ENCODE data around the gene TAPT1. TPM values are rescaled to one million over a fixed set of nuclear protein-coding genes. Genes with fewer than 3 reads are reported as not detected.
A peak's percentile ranks its signal among the peaks of the same experiment; 100 is the strongest.
"Not testable (repeated sequence)": the region's sequence is repeated elsewhere in the genome, so short reads cannot be mapped to it uniquely, and the experiment has no call there.

TAPT1 gene
- polyA plus RNA-seq, 3 donors = 30.9 to 44.8 (median 42.7) TPM

DNA sequence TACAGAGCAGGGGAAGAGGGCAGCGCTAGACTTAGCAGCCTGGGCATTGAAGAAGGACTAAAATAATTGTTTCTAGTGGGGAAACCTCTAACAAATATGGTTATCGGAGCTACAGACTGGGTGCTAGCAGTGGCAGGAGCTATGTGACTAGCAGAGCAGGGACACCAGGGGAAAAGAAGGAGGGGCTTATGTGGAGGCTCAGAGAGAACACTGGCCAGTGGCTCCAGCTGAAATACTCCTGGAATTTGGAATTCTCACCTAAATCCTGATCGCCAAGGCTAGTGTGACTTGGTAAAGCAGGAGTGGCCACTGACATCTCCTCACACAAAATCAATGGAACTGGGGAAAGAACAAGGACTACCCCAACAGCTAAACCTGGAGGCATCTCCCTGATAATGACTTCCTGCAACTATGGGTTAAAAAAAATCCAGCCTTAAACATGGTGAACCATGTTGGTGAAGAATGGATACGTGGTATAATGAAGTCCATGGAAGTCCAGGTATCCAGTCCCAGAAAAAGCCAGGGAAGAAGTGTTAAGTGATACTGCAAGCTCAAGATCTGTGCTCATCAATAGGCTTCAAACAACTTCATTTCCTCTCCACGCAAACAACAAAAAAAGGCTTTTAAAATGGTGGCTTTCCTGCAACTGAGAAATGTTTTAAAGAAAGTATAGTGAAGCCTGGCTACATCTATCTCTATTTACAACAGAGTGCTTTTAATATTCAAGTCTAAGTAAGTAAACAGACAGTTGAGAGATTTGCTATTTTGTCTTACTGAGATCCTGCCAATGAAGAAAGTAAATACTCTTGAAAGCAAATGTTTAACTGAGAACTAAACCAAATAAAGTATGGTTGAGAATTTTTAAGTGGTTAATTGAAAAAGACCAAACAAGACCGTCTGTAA, 1.8 kb downstream of the TAPT1 start:
- no peak for DNase-seq

DNA sequence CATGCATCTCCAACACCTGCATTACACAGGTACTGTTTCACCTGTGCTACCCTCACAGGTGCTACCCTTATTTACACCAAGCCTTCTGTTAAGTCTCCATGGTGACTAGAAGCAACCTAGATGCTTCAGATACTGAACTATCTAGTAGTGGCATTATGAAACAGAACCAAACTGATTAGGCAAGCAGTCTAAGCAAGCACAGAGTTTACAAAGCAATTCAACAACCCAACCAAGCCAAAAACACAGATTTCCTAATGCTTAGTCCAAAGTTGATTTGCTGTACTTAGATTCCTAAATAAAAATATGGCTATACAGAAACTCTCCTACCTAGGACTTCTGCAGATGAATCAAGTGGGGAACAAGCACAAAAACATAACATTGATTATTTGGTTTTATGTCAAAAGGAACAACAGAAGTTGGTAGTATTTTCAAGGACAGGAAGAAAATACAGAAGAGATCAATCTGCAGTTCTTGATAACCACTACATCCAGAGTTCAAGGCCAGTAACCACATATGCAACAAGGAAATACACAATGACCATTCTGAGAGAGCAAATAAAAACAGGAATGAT, 3.2 kb downstream of the TAPT1 start:
- DNase-seq = no peak

DNA sequence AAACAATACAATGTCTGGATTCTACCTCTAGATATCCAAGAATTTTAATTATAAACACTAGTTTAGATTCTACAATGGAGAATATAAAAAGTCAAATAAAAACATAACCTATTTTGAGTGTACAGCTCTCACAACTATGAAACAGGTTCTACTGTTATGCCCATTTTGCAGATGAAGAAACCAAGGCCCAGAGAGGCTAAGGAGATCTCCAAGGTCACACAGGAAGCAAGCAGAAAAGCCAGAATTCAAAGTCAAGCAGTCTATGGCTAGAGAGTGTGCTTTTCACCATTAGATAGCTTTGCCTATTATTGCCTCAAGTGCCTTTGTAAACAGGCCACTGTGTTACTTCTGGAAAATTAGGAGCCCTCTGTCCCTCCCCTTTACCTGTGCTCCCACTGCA, 7.3 kb downstream of the TAPT1 start:
- no peak for DNase-seq

DNA sequence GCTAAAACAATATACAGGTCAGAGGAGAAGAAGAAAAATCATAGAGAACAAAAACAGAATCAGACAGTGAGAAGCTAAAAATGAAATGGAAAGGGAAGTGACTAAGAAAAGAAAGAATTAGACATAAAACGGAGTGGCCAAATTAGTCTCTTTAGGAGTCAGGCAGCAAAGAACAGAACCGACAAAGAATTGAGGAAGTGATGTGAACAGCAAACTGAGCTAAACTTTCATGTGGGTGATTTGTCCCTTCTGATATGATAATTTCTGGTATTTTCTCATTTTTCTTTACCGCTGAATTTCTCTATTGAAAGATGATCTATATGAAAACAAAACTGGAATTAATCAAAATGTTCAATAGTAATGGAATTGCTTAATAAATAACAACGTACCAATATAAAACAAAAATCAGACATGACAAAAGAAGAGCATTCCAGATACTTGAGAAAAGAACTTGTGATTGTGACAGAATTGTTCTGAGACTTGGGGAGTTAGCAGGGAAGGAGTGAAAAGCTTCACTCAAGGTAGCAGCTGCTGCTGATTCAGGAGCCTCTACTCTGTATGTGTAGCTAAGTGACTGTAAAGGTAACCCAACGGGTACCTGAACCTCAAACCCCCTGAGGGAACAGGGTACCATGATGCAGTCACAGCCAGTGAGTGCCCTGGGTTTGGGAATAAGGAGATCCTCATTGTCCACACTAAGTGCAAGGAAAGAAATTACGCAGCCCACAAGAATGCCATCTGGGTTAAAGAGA, 8.8 kb downstream of the TAPT1 start:
- no peak for DNase-seq

DNA sequence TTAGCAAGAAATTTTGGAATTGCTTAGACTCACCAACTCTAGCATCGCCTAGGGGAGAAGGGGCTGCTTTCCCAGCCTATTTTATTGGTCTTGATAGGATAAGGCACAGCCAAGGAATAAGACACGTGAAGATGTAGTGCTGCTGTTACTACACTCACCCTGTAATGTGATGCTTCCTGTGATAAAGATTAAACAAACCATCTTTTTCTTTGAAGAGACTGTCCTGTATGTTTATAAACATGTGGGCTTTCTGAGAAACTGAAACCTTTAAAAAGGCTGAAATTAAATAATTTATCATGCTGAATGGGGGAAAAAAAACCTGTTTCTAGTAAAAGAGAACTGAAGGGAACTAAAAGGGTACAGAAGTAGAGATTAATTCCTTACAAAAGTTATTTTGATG, 13.2 kb downstream of the TAPT1 start:
- no peak for DNase-seq

DNA sequence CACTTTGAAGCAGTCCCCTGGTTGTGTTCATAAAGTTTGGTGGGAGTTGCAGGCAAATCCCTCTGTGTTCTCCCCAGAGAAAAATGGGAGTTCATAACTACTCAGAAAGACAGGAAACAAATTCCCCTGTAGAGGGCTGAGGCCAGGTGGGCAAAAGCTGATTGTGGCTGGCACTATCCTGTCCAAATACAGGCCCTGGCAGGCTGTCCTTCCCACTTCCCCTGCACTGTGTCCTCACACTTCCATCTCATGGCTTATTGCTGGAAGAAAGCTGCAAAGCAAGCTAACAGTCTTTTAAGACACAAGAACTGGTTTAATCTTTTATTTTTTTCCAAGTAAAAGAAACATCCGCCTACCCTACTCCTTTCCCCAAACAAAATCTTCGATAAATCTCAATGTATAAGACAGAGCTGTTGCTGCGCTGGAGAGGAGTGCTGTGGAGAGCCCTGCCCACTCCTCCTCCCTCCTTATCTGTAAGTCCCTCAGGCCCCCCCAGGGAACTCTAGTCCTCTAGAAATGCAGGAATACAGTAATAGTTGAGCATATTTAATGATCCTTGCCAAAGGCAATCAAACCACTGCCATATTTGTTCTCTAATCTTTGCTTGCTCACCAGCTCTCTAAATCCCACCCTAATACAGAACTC, 14.0 kb downstream of the TAPT1 start:
- DNase-seq = no peak

DNA sequence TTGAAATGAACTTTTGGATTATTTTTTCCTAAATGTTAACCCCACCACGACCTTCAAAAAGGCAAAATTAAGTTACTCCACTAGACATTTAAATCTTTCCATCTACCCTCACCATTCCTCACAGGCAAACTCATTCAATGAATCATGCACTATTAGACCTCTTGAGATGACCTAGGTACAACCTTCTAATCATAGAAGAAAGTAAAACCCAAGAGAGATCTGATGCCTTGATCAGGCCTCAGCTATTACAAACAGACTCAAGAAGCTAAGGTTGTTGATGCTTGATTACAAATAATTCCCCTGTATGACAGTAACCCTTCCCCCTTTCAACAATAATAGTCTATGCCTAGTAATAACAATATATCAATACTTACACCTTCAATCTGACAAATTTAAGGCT, 18.9 kb downstream of the TAPT1 start:
- DNase-seq = no peak

DNA sequence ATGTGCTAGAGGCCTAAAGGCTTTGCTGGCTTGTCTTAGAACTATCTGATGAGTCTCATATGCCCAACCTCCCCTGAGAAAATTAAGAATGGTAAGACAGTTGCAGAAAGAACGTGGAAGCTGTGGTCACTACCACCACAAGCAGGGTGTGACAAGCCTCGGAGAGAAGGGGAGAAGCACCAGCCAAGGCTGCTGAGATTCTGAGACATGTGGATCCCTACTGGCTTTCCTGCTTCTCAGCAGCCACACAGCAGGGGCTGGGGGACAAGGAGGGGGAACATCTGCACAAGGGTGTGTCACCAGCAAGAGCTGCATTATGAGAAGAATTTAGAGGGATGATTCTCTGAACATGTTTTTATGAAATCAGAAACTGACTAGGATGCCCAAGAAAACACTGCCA, 19.4 kb downstream of the TAPT1 start:
- no peak for DNase-seq

DNA sequence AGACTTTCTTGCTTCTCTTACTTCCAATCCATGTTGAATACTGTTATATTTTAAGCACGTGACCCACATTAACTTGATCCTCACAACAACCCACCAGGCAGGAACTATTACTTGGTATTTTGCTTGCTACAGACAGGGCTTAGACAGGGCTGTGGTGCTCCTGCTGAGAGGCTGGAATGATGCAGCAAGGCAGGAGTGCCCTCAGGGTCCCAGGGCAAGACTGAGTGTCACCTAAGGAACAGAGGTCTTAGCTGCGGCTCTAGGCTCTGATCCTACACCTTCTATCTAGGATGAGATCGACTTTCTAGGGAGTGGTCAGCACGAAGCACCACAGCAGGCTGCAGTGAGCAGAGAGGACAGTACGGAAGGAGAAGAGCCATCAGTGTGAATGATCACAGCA, 20.0 kb downstream of the TAPT1 start:
- DNase-seq = no peak

DNA sequence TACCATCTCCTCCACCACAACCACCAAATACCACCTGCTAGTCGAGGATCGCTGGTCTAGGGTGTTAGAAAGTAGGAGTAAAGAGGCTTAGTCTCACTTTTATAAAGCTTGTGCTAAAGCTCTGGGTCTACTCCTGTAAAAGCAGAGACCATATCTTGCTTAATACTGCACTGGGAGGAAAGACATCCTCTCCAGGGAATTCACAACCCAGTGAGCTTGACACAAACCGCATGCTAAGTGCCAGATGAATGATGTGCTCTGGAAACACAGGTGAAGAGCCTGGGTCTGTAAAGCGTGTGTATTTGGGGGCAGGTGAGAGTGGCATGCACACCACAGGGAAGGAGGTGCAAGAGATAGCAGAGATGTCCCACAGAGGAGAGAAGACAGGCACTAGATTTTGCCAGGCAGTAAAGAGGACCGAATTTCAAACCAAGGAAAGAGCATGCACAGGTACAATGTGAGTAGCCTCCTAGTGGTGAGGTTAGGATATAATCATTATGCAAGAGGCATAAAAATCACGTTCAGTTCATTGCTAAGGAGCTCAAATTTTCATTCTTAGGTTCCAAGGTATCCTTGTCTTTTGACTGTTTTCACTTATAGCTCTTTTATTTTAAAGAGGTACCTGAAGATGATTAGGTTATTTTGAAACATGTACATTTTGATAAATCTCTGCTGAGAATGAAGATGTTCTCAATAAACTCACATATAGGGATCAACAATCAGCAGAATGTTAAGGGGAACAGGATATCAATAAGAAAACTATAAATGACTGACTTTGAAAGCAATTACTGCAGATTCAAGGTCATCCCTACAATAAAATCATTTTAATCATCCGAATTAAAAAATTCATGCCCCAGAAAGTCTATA, 20.7 kb downstream of the TAPT1 start:
- DNase-seq = no peak

DNA sequence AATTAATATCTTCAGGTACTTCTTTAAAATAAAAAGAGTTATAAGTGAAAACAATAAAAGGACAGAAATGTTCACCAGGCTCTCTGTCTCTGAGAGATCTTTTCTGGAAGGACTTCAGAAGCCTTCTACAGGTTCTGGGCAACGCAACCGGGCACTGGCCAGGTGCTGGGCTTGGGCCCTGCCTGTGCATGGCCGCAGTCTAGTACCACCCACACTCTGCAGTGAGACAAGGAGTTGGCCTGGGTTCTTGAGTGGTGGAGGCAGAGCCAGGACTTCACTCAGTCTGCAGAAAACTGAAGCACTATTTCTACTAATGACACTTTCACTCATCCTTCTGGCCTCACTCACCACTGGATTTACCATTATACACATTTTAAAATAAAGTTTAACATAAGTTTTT, 21.8 kb downstream of the TAPT1 start:
- no peak for DNase-seq

DNA sequence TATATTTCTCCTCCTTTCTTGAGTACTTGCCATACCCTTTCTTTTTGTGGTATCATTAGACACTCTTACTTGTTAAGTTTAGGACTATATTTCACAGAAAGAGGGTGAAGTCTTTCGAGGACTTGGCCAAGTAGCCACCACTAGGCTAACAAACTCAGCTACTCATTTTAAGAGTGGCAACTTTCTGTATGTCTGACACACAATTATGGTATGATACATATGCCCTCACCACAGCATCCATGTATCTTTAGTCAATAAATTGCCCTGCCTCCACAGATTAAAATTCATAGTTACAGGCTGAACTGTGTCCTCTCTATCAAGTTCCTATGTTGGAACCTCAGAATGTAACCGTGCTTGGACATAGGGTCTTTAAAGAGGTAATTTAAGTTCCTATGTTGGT, 23.2 kb downstream of the TAPT1 start:
- no peak for DNase-seq

DNA sequence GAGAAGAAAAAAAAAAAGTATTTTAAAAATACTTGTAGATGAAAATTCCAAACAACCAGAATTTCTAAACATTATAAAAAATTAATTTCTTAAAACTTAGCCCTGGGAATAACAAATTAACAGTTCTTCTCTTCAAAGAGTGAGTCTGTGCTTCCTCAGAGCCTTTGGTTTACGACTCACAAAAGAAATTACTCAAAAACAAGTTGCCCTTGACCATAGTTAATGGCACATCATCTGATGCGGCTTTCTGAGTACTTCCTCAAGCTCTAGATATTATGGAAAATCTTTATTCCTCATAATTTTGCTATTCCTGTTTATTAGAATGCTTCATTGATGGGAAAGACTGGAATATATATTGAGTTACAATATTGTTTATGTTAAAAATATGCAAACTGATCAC, 23.7 kb downstream of the TAPT1 start:
- DNase-seq = no peak

DNA sequence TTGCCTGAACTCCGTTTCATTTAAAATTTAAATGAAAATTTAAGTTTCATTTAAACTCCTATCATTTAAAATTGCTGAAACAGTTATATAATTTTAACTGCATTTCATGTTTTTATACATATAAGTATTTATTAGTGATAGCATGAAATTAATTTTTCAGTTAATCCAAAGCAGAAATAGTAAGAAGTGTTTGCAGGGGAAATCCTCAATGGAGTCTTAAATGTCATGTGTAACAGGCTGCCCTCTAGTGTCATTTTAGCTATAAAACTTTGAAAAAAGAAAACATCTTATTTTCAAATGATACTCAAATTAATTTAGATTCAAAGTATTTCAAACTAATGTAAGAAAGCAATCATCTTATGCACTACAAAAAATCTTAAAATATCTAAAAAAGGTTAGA, 27.2 kb downstream of the TAPT1 start:
- peak; percentile 20 for DNase-seq

DNA sequence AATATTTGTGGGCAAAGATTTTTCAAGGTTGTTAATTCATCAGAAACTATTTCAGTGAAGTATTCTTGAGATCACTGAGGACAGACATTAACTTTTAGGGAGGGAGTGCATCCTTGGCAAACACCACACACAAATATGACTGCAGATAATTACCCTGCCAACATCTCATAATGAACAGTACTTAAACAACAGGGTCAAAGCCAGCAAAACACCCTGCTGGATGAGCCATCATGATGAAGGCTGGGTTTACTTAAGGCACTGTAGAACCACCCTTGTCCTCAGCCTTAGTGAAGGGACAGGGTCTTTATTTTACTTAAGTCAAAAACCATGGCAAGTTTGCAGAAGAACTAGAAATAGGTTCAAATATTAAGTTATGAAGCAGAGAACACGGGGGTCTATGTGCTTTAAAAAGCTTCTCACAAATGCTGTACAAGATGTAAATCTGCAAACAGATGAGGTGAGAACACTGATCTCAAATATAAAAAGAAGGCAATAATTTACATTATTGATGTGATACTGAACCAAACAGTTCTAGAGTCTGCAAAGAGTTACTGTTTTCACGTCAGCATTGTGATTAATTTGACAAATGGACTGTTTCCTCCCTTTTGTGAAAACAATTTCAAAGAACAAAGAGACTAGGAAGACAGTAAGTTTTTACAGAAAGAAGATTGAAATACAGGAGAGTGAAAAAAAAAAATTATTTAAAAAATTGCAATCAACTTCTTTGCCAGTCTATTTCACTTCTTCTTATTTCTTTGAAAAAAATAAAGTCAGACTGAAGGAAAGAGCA, 28.2 kb downstream of the TAPT1 start:
- no peak for DNase-seq

DNA sequence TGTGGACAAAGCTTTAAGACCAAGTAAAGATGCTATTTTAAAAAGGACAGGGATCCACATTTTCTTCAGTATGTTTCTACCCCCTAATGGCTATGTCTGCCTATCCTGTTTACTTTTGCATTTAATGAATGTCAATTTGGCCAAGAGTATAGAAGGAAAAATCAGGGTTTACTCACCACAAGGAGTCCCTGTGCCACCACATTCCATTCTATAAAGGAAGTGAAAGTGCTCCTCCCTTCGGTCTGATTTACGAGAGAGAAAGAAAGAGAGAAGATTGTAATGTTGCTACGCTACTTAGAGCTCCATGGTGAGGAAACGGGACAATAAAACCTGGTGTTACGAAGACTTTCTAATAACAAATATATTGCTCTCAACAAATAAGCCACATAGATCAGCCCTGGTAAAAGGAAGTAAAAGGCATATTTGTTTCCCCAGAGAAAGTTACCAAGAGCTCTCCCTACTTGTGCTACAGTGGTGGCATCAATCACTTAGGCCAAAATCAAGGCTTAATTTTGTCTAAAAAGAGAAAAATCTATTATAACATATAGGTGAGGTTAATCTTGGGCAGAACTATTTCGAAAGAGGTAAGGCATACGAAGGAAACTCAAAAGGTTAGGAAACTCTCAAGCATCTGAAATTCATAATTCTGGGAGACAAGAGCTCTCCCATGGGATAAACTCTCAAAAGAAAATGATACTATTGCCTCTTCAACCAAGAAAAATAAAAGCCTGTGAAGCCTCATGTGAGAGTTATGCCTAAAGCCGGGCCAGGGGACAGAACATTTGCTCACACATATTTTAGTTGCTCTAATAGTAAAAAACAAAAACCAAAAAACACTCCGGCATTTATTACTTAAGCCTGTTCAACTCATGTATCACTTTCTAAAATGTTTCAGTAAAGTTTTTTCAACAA, 29.5 kb downstream of the TAPT1 start:
- DNase-seq = peak; percentile 74

DNA sequence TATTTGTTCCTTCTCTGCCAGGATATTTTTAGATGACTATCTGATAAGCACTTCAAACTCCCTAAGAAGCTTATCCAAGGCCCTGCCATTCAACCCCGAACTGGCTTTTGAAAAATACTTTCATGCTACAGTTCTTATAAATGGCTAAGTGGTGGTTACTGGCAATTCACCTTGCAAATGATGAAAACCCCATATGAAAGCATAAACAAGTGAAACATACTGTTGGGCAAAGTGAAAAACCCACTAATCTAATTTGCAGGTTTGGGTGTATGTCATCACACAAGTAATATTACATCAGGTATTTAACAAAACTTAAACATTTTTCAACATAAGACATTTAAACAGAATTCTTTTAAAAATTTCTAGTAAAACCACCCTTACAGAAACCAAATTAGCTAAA, 31.1 kb downstream of the TAPT1 start:
- no peak for DNase-seq

DNA sequence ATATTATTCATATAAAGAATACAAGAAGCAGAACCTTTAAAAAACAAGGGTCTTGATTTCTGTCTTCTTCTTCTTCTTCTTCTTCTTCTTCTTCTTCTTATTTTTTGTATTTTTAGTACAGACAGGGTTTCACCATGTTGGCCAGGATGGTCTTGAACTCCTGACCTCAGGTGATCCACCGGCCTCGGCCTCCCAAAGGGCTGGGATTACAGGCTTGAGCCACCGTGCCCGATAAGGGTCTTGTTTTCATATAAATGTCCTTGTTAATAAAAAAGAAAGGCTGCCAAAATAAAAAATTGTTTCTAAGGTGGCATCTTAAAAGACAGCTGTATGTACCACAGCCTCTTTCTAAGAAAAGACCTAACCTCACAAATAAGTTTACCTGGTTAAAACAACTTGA, 31.5 kb downstream of the TAPT1 start:
- not testable (repeated sequence) for DNase-seq

DNA sequence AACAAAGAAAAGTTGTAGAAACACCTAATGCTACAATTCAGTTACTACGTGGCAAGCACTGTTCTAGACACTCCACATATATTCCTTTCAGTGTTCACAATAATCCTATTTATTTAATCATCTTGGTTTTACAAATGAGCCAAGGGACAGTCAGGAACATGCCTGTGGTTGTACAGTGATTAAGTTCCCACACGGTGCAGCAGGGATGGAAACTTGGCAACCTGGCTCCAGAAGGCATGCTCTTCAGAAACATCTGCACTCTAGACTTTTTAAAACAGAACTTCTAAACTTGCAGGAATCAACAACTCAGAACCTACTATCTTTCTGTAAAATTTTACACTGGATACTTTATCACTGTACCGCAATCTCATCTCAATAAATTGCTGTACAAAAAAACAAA, 32.1 kb downstream of the TAPT1 start:
- no peak for DNase-seq
